ENCODE results near the gene SH3RF3.

Gene SH3RF3

GRCh38 chr2:109185338-109185737, 56.3 kb downstream of the SH3RF3 start:
- no peak for DNase-seq

GRCh38 chr2:109185821-109186570, 57.0 kb downstream of the SH3RF3 start:
- DNase-seq = no peak

GRCh38 chr2:109186656-109187250, 57.7 kb downstream of the SH3RF3 start:
- DNase-seq = no peak

- DNase-seq = no peak
These were observed 58.9 kb downstream of the SH3RF3 start for GRCh38 chr2:109187711-109188495.

- DNase-seq = no peak
These were observed 59.5 kb downstream of the SH3RF3 start for GRCh38 chr2:109188496-109188890.

GRCh38 chr2:109188898-109189297, 59.9 kb downstream of the SH3RF3 start:
- no peak for DNase-seq

GRCh38 chr2:109189751-109190150, 60.7 kb downstream of the SH3RF3 start:
- no peak for DNase-seq

GRCh38 chr2:109193807-109194619, 65.0 kb downstream of the SH3RF3 start:
- DNase-seq = no peak

- no peak for DNase-seq
These were observed 65.6 kb downstream of the SH3RF3 start for GRCh38 chr2:109194620-109194937.

- no peak for DNase-seq
These were observed 66.4 kb downstream of the SH3RF3 start for GRCh38 chr2:109195193-109196045.

- DNase-seq = no peak
These were observed 67.3 kb downstream of the SH3RF3 start for GRCh38 chr2:109196081-109196875.

- no peak for DNase-seq
These were observed 68.8 kb downstream of the SH3RF3 start for GRCh38 chr2:109197491-109198418.

- no peak for DNase-seq
These were observed 70.8 kb downstream of the SH3RF3 start for GRCh38 chr2:109199790-109200189.

- DNase-seq = no peak
These were observed 71.8 kb downstream of the SH3RF3 start for GRCh38 chr2:109200616-109201464.

GRCh38 chr2:109201465-109202327, 72.7 kb downstream of the SH3RF3 start:
- DNase-seq = no peak

GRCh38 chr2:109202486-109202885, 73.5 kb downstream of the SH3RF3 start:
- DNase-seq = no peak

GRCh38 chr2:109203246-109204011, 74.4 kb downstream of the SH3RF3 start:
- no peak for DNase-seq

Measured in NK-92 treated with Interleukin-12 subunit alpha and Interleukin-12 subunit beta, amount 100 ng/mL, for 24 hours (cell line).